Astrocyte of the cerebellum (primary cell): ENCODE measurements around the gene MLF1.

Experiments
- DNase-seq: peaks from one replicate; pipeline ENCODE4 v3.0.0-alpha.2; 2011; ENCODE audit warnings: low read depth
- H3K4me3 ChIP-seq: 2 replicates; pipeline ENCODE4 v1.5.1; 2011; ENCODE audit warnings: mild to moderate bottlenecking, low read depth, low read length, moderate library complexity
- CTCF ChIP-seq: IDR thresholded peaks from 2 replicates; pipeline ENCODE4 v1.5.1; 2012; ENCODE audit warnings: low read length, low read depth, moderate library complexity, mild to moderate bottlenecking; ENCODE audit errors: missing control alignments
- in situ Hi-C: cut with HindIII; loops from 2 replicates; pipeline ENCODE4 v1.10.0; 2017; ENCODE audit warnings: low sequenced_read_pairs

MLF1 gene

DNA sequence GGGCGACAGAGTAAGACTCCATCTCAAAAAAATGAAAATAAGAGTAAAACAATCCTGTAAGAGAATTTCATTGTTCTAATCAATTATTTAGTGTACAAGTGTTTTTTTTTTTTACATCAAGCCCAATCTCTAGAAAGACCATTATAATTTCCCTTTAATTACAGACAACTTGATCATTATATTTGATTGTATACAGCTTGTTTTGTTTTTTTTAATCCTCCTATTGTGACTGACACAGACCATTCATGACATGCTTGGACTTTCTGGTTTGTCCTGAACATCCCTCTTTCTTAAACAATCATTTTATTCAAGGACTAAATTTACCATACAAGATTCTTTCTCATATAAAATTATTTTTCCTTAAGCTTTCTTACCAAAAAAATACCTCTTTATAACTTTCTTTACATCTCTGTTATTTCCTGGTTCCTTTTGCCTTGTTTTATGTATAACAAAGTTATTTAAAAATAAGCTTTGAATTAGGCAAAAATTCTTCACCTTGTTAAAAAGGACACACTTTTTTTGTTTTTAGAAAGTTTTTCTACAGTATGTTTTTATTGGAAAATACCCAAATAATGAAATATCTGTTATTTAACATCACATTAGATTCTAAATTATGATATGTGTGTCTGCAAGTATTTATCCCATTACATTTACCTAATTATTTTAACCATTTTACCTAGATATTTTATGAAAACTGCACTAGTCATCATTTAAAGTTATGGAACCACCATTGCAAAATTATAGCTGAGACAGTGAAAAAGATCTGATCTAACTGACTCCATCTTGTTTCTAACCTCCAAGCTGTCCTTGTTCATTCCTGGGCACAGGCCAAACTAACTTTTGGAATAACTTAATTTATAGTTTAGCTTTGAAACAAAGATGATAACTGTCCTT is 47.2 kb downstream of the MLF1 start:
- no peak for DNase-seq
- H3K4me3 ChIP-seq = no peak overlapping the region
- TF ChIP-seq CTCF = no peak
- in situ Hi-C loops = no loop called here

DNA sequence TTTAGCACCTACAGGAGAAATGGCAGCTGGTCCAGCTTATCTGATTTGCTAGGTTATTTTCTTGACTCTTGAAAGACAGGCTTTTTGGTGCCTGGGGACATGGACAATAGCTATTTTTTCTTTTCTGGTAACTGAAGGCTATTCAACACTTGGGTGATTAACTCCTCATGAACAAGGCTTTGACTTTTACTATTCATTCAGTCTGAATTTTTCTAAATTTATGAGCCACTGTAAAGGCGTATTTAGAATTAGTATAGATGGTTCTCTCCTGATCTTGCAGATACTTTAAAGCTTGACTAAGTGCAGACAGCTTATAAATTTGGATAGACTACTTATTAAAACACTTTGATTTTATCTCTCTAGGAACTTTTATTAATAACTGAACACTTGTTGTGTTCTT is 54.9 kb downstream of the MLF1 start:
- in situ Hi-C loops = no loop called here
- TF ChIP-seq CTCF = no peak
- no peak for DNase-seq
- H3K4me3 ChIP-seq = no peak overlapping the region

GRCh38 chr3:158631981-158632380 is 61.0 kb downstream of the MLF1 start:
- in situ Hi-C loops = no loop called here
- H3K4me3 ChIP-seq = no peak overlapping the region
- TF ChIP-seq CTCF = no peak
- DNase-seq = no peak

DNA sequence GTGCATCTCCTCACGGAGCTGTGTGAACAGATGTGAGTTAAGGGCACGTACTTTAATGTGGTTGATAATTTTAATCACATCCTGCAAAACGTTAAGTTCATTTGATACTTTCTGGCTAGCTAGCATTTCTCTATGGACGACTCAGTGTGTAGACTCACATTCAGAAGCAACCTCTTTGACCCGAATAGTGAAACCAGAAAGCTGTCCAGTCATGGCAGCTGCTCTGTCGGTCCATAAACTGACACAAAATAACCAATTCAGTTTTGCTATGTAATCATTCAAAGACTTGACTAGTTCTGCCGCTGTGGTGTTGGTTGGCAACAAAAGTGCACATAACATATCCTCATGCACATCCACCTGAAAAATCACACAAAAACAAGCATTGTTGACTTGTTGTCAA is 69.7 kb downstream of the MLF1 start:
- no peak for DNase-seq
- in situ Hi-C loops = no loop called here
- no peak for TF ChIP-seq CTCF
- no peak overlapping the region for H3K4me3 ChIP-seq

DNA sequence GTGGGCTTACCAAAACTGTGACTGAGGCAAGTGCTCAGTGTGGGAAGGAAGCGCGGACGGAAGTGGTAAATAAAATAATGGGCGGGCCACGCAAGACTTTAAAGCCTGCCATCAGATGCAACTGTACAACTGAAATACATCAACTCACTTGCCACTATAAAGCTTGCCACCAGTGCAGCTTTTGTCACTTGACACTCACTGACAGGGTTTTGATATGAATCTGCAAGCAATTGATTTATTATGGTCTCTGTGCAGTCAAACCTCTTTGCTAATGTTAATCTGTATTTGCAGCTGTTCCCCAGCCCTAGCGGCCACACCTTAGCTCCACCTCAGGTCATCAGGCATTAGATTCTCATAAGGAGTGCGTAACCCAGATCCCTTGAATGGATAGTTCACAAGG is 71.0 kb downstream of the MLF1 start:
- TF ChIP-seq CTCF = no peak
- no peak for DNase-seq
- H3K4me3 ChIP-seq = no peak overlapping the region
- in situ Hi-C loops = no loop called here

- H3K4me3 ChIP-seq = no peak overlapping the region
- in situ Hi-C loops = no loop called here
- TF ChIP-seq CTCF = no peak
- no peak for DNase-seq
Measured at GRCh38 chr3:158642474-158643210, 71.6 kb downstream of the MLF1 start.
